K562 (cell line): ENCODE results near the gene KLB. TPM values are rescaled to one million over a fixed set of nuclear protein-coding genes. Genes with fewer than 3 reads are reported as not detected.

Source experiments
- ASH1L ChIP-seq: fragments of 450-650 bp; IDR thresholded peaks from 2 replicates; pipeline ENCODE4 v1.6.1; 2018; ENCODE audit warnings: borderline replicate concordance, mild to moderate bottlenecking, low read depth; ENCODE audit not compliant: partially characterized antibody
- CBX5 ChIP-seq: IDR thresholded peaks from 2 replicates; pipeline ENCODE4 v1.6.1; 2014; ENCODE audit warnings: low read depth, borderline replicate concordance
- DNMT1 ChIP-seq: fragments of 450-650 bp; IDR thresholded peaks from 2 replicates; pipeline ENCODE4 v1.6.1; 2016; ENCODE audit warnings: antibody characterized with exemption, mild to moderate bottlenecking
- EHMT2 ChIP-seq: fragments of 450-650 bp; IDR thresholded peaks from 2 replicates; pipeline ENCODE4 v1.6.1; 2018; ENCODE audit warnings: antibody characterized with exemption
- ETS2 ChIP-seq: IDR thresholded peaks from 2 replicates; pipeline ENCODE4 v1.6.1; 2016; ENCODE audit warnings: borderline replicate concordance, missing genetic modification characterization, mild to moderate bottlenecking, moderate library complexity, missing compliant biosample characterization; ENCODE audit not compliant: poor library complexity, severe bottlenecking
- HDAC3 ChIP-seq: fragments of 450-650 bp; IDR thresholded peaks from 2 replicates; pipeline ENCODE4 v1.6.1; 2018; ENCODE audit warnings: borderline replicate concordance, mild to moderate bottlenecking, moderate library complexity; ENCODE audit not compliant: partially characterized antibody
- HMG20B ChIP-seq: fragments of 250-450 bp; sonication (Bioruptor Pico); IDR thresholded peaks from 2 replicates; pipeline ENCODE4 v1.5.0; 2021; ENCODE audit warnings: mild to moderate bottlenecking
- HMGXB4 ChIP-seq: sonication (generic); formaldehyde crosslinking; IDR thresholded peaks from 2 replicates; pipeline ENCODE4 v1.8.1; 2023; ENCODE audit warnings: mild to moderate bottlenecking, missing genetic modification reagents
- ILK ChIP-seq: fragments of 450-650 bp; IDR thresholded peaks from 2 replicates; pipeline ENCODE4 v1.6.1; 2016; ENCODE audit warnings: missing genetic modification characterization, low read depth, mild to moderate bottlenecking, missing compliant biosample characterization, moderate library complexity, borderline replicate concordance
- MCM2 ChIP-seq: fragments of 450-650 bp; IDR thresholded peaks from 2 replicates; pipeline ENCODE4 v1.6.1; 2017; ENCODE audit warnings: low read depth, mild to moderate bottlenecking
- RBM14 ChIP-seq: fragments of 200-400 bp; formaldehyde crosslinking; IDR thresholded peaks from 2 replicates; pipeline ENCODE4 v1.6.1; 2018; ENCODE audit warnings: low read depth, mild to moderate bottlenecking, low read length, moderate library complexity, borderline replicate concordance; ENCODE audit not compliant: insufficient read depth
- SUPT5H ChIP-seq: fragments of 450-650 bp; IDR thresholded peaks from 2 replicates; pipeline ENCODE4 v1.6.1; 2016
- TGIF2 ChIP-seq: sonication (generic); formaldehyde crosslinking; IDR thresholded peaks from 2 replicates; pipeline ENCODE4 v1.8.1; 2022; ENCODE audit warnings: mild to moderate bottlenecking, missing genetic modification reagents, moderate library complexity
- ZNF24 ChIP-seq: fragments of 450-650 bp; IDR thresholded peaks from 2 replicates; pipeline ENCODE4 v1.6.1; 2016
- ZNF282 ChIP-seq: sonication (generic); formaldehyde crosslinking; IDR thresholded peaks from 2 replicates; pipeline ENCODE4 v1.8.1; 2023; ENCODE audit warnings: missing genetic modification reagents
- ZNF384 ChIP-seq: IDR thresholded peaks from 2 replicates; pipeline ENCODE4 v1.6.1; 2012; ENCODE audit warnings: low read depth, low read length, improper control_type of control experiment
- ZNF77 ChIP-seq: fragments of 250-450 bp; sonication (Bioruptor Pico); IDR thresholded peaks from 2 replicates; pipeline ENCODE4 v1.5.0; 2020
- ZNF79 ChIP-seq: fragments of 250-450 bp; sonication (Bioruptor Pico); IDR thresholded peaks from 2 replicates; pipeline ENCODE4 v1.4.0; 2020; ENCODE audit warnings: low read depth, mild to moderate bottlenecking, moderate library complexity
- polyA plus RNA-seq, 8 experiments: library from polyadenylated mRNA; depleted of rRNA in 4 of 8; stranded (reverse) in 5 of 8; unstranded in 3 of 8; fragments of >200 nt; fragmentation: Nextera tagmentation in 2 of 8; fragmentation: Illumina TruSeq in 1 of 8; extraction: Ambion mirVana in 2 of 8; extraction: Trizol in 1 of 8; gene quantifications; 2 replicates each; pipeline versions ENCODE4 v1.2.1 to v1.2.3, GENCODE V29; 2011 to 2014; ENCODE audit warnings: inconsistent platforms in 1 of 8, missing spikeins in 1 of 8
- total RNA-seq, 7 experiments: library from RNA; depleted of rRNA in 6 of 7; stranded (reverse); fragments of >200 nt in 6 of 7; fragmentation: Illumina TruSeq in 2 of 7; extraction: Trizol in 2 of 7; gene quantifications; 2 replicates each; pipeline versions ENCODE4 v1.2.1 to v1.2.3, GENCODE V29; 2011 to 2021; ENCODE audit warnings: low replicate concordance in 1 of 7
- TF ChIP-seq, protein P1 (sequence below): fragments of 250-450 bp; sonication (Bioruptor Pico); IDR thresholded peaks from 2 replicates; pipeline ENCODE4 v1.8.0; 2022; ENCODE audit warnings: inconsistent platforms
- TF ChIP-seq, protein P2 (sequence below): fragments of 200-800 bp; sonication (Bioruptor generic); IDR thresholded peaks from 2 replicates; pipeline ENCODE4 v1.6.1; 2016; ENCODE audit warnings: missing genetic modification characterization, missing compliant biosample characterization

Gene KLB
- total and polyA plus RNA-seq, 9 of the 15 experiments (the other 6 are each of a cell fraction or from before 2014, with no cell fraction given), result 0.04 to 0.13 TPM; not detected in 7

DNA sequence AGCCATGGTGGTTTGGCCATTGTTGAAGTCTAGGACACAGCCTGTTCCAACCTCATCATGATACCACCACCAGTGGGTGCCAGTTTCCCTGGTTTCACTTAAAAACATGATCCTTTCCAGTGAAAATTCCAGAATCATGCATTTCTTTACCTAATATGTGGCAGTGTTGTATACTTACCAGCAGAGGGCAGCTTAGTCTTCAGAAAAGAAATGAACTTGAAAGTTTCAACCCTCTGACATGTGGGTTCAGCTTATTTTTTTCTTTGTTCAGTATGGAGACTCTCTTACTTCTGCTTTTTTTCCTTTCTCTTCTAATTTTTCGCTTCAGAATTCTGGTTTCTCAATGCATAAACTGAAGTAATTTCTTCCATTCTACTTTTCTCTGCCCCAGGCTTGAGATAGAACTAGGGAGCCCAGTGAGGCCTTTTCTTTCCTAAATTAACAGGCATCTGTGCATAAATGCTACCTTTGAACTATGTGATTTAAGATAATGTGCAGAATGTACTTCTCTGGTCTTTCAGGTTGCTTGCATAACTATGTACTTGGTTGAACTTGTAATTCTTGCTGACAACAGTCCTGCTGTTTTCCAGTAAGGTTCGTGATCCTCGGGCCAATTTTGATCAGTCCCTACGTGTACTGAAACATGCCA lies 62.8 kb downstream of the KLB start (continued):
- TF ChIP-seq TGIF2 (CRISPR knock-in tag) (no peak), ZNF79 (CRISPR knock-in tag) (no peak), ZNF24 (peak; percentile 40; the same call in 1 of the 2 replicates), RBM14 (no peak), DNMT1 (no peak), HMG20B (CRISPR knock-in tag) (no peak), HDAC3 (no peak), ZNF282 (CRISPR knock-in tag) (no peak), HMGXB4 (CRISPR knock-in tag) (no peak), SUPT5H (no peak), ASH1L (no peak), ZNF77 (CRISPR knock-in tag) (no peak), ETS2 (no peak), CBX5 (no peak), ZNF384 (peak; percentile 66; the same call in 1 of the 2 replicates), MCM2 (no peak), ILK (tag) (no peak), EHMT2 (no peak)
- TF ChIP-seq, protein P1, sequence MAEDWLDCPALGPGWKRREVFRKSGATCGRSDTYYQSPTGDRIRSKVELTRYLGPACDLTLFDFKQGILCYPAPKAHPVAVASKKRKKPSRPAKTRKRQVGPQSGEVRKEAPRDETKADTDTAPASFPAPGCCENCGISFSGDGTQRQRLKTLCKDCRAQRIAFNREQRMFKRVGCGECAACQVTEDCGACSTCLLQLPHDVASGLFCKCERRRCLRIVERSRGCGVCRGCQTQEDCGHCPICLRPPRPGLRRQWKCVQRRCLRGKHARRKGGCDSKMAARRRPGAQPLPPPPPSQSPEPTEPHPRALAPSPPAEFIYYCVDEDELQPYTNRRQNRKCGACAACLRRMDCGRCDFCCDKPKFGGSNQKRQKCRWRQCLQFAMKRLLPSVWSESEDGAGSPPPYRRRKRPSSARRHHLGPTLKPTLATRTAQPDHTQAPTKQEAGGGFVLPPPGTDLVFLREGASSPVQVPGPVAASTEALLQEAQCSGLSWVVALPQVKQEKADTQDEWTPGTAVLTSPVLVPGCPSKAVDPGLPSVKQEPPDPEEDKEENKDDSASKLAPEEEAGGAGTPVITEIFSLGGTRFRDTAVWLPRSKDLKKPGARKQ (CRISPR knock-in tag), result no peak
- TF ChIP-seq, protein P2, sequence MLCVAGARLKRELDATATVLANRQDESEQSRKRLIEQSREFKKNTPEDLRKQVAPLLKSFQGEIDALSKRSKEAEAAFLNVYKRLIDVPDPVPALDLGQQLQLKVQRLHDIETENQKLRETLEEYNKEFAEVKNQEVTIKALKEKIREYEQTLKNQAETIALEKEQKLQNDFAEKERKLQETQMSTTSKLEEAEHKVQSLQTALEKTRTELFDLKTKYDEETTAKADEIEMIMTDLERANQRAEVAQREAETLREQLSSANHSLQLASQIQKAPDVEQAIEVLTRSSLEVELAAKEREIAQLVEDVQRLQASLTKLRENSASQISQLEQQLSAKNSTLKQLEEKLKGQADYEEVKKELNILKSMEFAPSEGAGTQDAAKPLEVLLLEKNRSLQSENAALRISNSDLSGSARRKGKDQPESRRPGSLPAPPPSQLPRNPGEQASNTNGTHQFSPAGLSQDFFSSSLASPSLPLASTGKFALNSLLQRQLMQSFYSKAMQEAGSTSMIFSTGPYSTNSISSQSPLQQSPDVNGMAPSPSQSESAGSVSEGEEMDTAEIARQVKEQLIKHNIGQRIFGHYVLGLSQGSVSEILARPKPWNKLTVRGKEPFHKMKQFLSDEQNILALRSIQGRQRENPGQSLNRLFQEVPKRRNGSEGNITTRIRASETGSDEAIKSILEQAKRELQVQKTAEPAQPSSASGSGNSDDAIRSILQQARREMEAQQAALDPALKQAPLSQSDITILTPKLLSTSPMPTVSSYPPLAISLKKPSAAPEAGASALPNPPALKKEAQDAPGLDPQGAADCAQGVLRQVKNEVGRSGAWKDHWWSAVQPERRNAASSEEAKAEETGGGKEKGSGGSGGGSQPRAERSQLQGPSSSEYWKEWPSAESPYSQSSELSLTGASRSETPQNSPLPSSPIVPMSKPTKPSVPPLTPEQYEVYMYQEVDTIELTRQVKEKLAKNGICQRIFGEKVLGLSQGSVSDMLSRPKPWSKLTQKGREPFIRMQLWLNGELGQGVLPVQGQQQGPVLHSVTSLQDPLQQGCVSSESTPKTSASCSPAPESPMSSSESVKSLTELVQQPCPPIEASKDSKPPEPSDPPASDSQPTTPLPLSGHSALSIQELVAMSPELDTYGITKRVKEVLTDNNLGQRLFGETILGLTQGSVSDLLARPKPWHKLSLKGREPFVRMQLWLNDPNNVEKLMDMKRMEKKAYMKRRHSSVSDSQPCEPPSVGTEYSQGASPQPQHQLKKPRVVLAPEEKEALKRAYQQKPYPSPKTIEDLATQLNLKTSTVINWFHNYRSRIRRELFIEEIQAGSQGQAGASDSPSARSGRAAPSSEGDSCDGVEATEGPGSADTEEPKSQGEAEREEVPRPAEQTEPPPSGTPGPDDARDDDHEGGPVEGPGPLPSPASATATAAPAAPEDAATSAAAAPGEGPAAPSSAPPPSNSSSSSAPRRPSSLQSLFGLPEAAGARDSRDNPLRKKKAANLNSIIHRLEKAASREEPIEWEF (CRISPR knock-in tag), result no peak
